Caco-2 (cell line): ENCODE measurements around the gene OSM. TPM values are rescaled to one million over a fixed set of nuclear protein-coding genes. Genes with fewer than 3 reads are reported as not detected.

Experiments used
- BruUV-seq: library from RNA; stranded (reverse); fragments of 400-500 nt; replicated peaks from 2 replicates; lab custom pipeline; 2021; lab: Mats Ljungman, UMichigan
- CTCF ChIA-PET: fragments of 300-600 bp; sonication (Branson Sonifier 250); formaldehyde crosslinking; loops from one replicate; lab custom pipeline; 2022; ENCODE audit warnings: antibody characterized with exemption; lab: Charles Lee
- POLR2A ChIA-PET: fragments of 300-600 bp; sonication (Branson Sonifier 250); formaldehyde crosslinking; loops from one replicate; lab custom pipeline; 2022; ENCODE audit warnings: antibody characterized with exemption; lab: Charles Lee
- DNase-seq, 2 experiments: peaks; one replicate each; pipeline versions ENCODE4 v3.0.0 to v3.0.0-alpha.2; 2020 to 2022
- H3K27me3 ChIP-seq: replicated peaks from 2 replicates; pipeline ENCODE4 v1.6.0; 2011; ENCODE audit warnings: low read length; ENCODE audit not compliant: control insufficient read depth, insufficient read depth
- H3K36me3 ChIP-seq: 2 replicates; pipeline ENCODE4 v1.5.1; 2011; ENCODE audit warnings: low read length; ENCODE audit not compliant: control insufficient read depth, insufficient read depth
- H3K4me1 ChIP-seq: fragments of 250-450 bp; sonication (Bioruptor Pico); 2 replicates; pipeline ENCODE4 v1.5.1; 2020; ENCODE audit warnings: mild to moderate bottlenecking
- H3K4me3 ChIP-seq: 2 replicates; pipeline ENCODE4 v1.5.1; 2011; ENCODE audit warnings: low read depth, mild to moderate bottlenecking, control low read depth, low read length
- H3K9me3 ChIP-seq: fragments of 250-450 bp; sonication (Bioruptor Pico); 2 replicates; pipeline ENCODE4 v1.5.1; 2020; ENCODE audit warnings: mild to moderate bottlenecking, moderate library complexity
- H3K27ac Mint-ChIP-seq: one replicate; pipeline ENCODE4 v1.8.0; 2022; ENCODE audit warnings: mixed read lengths; ENCODE audit not compliant: unreplicated experiment
- H3K27me3 Mint-ChIP-seq: one replicate; pipeline ENCODE4 v1.8.0; 2022; ENCODE audit warnings: mixed read lengths; ENCODE audit not compliant: insufficient read depth, unreplicated experiment
- H3K36me3 Mint-ChIP-seq: one replicate; pipeline ENCODE4 v1.8.0; 2022; ENCODE audit warnings: mild to moderate bottlenecking, mixed read lengths; ENCODE audit not compliant: insufficient read depth, unreplicated experiment
- H3K4me1 Mint-ChIP-seq: one replicate; pipeline ENCODE4 v1.8.0; 2022; ENCODE audit warnings: low read depth, mixed read lengths; ENCODE audit not compliant: unreplicated experiment
- H3K4me3 Mint-ChIP-seq: one replicate; pipeline ENCODE4 v1.8.0; 2022; ENCODE audit warnings: mild to moderate bottlenecking, moderate library complexity, mixed read lengths; ENCODE audit not compliant: unreplicated experiment
- H3K9me3 Mint-ChIP-seq: one replicate; pipeline ENCODE4 v1.8.0; 2022; ENCODE audit warnings: mixed read lengths; ENCODE audit not compliant: unreplicated experiment
- CTCF ChIP-seq, 2 experiments: fragments of 200-600 bp in 1 of 2; IDR thresholded peaks; 1 replicate in 1 of 2; 2 replicates in 1 of 2; pipeline versions ENCODE4 v1.5.1 to v1.8.0; 2011 to 2022; ENCODE audit warnings: antibody characterized with exemption in 1 of 2, control low read depth in 1 of 2, inconsistent platforms in 1 of 2, low read depth in 1 of 2, low read length in 1 of 2, mild to moderate bottlenecking in 1 of 2, moderate library complexity in 1 of 2; ENCODE audit not compliant: insufficient read depth in 1 of 2, severe bottlenecking in 1 of 2, unreplicated experiment in 1 of 2
- intact Hi-C: fragments of 100-400 bp; cut with micrococcal nuclease; formaldehyde crosslinking; loops from one replicate; pipeline ENCODE4 v1.10.0; 2022; ENCODE audit not compliant: unreplicated experiment
- total RNA-seq: library from RNA; stranded (reverse); gene quantifications from 2 replicates; pipeline ENCODE4 v1.2.3, GENCODE V29; 2022

Gene OSM
- total RNA-seq, 1 experiment from 2014 or later, result not detected

GRCh38 chr22:30287648-30288418 lies 21.2 kb upstream of the OSM start:
- CTCF ChIA-PET, result interaction anchor here (0.5 to 4.4 kb wide), 32 partner anchors 10 to 1370 kb away, joined by 3 to 106 read pairs (median 5); partner anchors contain the start of genes CCDC157, PES1, RNF215 and SEC14L2
- no peaks in the 10 kb centered on the region; the same call in 1 of the 2 replicates for H3K36me3 ChIP-seq
- H3K4me3 ChIP-seq, result no peak overlapping the region
- BruUV-seq, result no TSS peak
- DNase-seq, result peak; percentile 90 to 91
- Mint-ChIP-seq H3K27ac (peak overlapping the region; percentile 77), H3K9me3 (no peaks in the 10 kb centered on the region), H3K4me3 (peak overlapping the region; percentile 81), H3K36me3 (no peaks in the 10 kb centered on the region), H3K27me3 (no peaks in the 10 kb centered on the region), H3K4me1 (peaks cover 11% of the 10 kb centered on the region)
- POLR2A ChIA-PET, result interaction anchor here (0.5 to 1.2 kb wide), 5 partner anchors 11 to 101 kb away, joined by 3 to 14 read pairs (median 5); partner anchors contain the start of genes CCDC157, SF3A1 and TBC1D10A
- no peaks in the 10 kb centered on the region for H3K9me3 ChIP-seq
- no peaks in the 10 kb centered on the region for H3K27me3 ChIP-seq
- peaks cover 4% of the 10 kb centered on the region for H3K4me1 ChIP-seq
- intact Hi-C loops, result loop anchor here (1.0 to 10.0 kb wide), 4 partner anchors 25 to 197 kb away; no protein-coding TSS in a partner anchor
- TF ChIP-seq CTCF (IDR thresholded peaks at IDR 0.05; ENCODE audit: insufficient read depth in 1 of 2, low read depth in 1 of 2, low read length in 1 of 2, severe bottlenecking in 1 of 2, unreplicated experiment in 1 of 2), result peak; percentile 59 to 74

DNA sequence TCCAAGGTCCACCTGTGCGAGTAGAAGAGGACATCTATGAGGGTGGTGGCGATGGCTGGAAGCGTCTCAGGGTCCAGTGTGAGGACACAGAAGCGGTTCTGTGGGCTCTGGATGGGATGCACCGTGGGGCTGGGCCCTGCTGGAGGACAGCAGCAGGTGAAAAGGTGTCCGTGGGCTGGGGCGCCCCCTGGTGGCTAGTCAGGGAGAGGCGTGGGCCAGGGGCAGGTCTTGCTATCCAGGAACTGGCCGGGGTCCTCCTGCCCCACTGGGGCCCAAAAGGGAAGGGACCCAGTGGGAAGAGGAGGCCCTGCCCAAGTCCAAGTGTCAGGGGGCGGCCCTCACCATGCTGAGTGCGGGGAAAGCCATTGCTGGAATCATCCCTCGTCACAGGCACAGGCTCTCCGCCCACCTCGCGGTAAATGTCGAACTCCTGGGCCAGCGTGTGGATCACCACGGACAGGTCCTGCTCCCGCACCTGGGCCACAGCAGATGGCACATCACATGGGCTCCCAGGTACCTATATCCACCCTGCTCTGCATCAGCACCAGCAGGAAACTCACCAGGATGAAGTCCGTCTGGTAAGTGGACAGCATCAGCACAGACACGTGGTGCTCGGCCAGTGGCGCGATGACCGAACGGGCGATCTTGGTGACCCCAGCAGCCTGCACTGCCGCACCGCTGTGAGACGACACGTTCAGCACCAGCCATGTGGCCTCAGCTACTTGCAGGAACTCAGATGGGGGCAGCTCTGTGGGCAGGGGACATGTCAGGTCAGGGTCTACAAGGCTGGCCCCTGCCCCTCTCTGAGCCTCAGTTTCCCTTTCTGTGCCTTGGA lies 20.4 kb upstream of the OSM start:
- POLR2A ChIA-PET, result interaction anchor here (0.5 to 1.2 kb wide), 4 partner anchors 11 to 78 kb away, joined by 3 to 14 read pairs (median 4); partner anchors contain the start of genes CCDC157, SF3A1 and TBC1D10A
- no peaks in the 10 kb centered on the region for H3K9me3 Mint-ChIP-seq
- H3K27ac Mint-ChIP-seq, result no peak overlapping the region
- Histone ChIP-seq H3K4me1 (peaks cover 4% of the 10 kb centered on the region), H3K27me3 (no peaks in the 10 kb centered on the region), H3K36me3 (no peaks in the 10 kb centered on the region; the same call in 1 of the 2 replicates), H3K9me3 (no peaks in the 10 kb centered on the region), H3K4me3 (no peak overlapping the region)
- no peak overlapping the region for H3K4me3 Mint-ChIP-seq
- no TSS peak for BruUV-seq
- peak; percentile 84 to 90 for DNase-seq
- intact Hi-C loops, result loop anchor here (1.0 to 10.0 kb wide), 3 partner anchors 24 to 198 kb away; no protein-coding TSS in a partner anchor
- no peaks in the 10 kb centered on the region for H3K36me3 Mint-ChIP-seq
- no peaks in the 10 kb centered on the region for H3K27me3 Mint-ChIP-seq
- H3K4me1 Mint-ChIP-seq, result peaks cover 11% of the 10 kb centered on the region
- CTCF ChIA-PET, result interaction anchor here (0.8 to 4.4 kb wide), 17 partner anchors 9 to 137 kb away, joined by 3 to 106 read pairs (median 6); partner anchors contain the start of genes CCDC157, RNF215, SF3A1 and TBC1D10A
- TF ChIP-seq CTCF (IDR thresholded peaks at IDR 0.05; ENCODE audit: insufficient read depth in 1 of 2, low read depth in 1 of 2, low read length in 1 of 2, severe bottlenecking in 1 of 2, unreplicated experiment in 1 of 2), result peak; percentile 92 to 94
